ENCODE results near the gene SWSAP1.

The SWSAP1 gene

GRCh38 chr19:11397089-11397610 is 22.7 kb downstream of the SWSAP1 start:
- no peak for DNase-seq (ENCODE audit: extremely low read depth, insufficient read length)
- no peak overlapping the region for H3K4me3 ChIP-seq (replicated peaks; ENCODE audit: low read depth, low read length)
- no peaks in the 10 kb centered on the region for H3K27me3 ChIP-seq (replicated peaks; ENCODE audit: control insufficient read depth, insufficient read depth, low read length)
- H3K36me3 ChIP-seq (ENCODE audit: control insufficient read depth, insufficient read depth, low read length): no peaks in the 10 kb centered on the region
- no peak for TF ChIP-seq CTCF (IDR thresholded peaks at IDR 0.05; ENCODE audit: insufficient read depth, low read length, poor library complexity, severe bottlenecking)

- Histone ChIP-seq H3K4me3 (replicated peaks; ENCODE audit: low read depth, low read length) (no peak overlapping the region), H3K27me3 (replicated peaks; ENCODE audit: control insufficient read depth, insufficient read depth, low read length) (no peaks in the 10 kb centered on the region), H3K36me3 (ENCODE audit: control insufficient read depth, insufficient read depth, low read length) (no peaks in the 10 kb centered on the region)
- TF ChIP-seq CTCF (IDR thresholded peaks at IDR 0.05; ENCODE audit: insufficient read depth, low read length, poor library complexity, severe bottlenecking): no peak
- DNase-seq (ENCODE audit: extremely low read depth, insufficient read length): no peak
Observed at GRCh38 chr19:11399667-11400066, 25.2 kb downstream of the SWSAP1 start.

- H3K36me3 ChIP-seq (ENCODE audit: control insufficient read depth, insufficient read depth, low read length): no peaks in the 10 kb centered on the region
- no peak overlapping the region for H3K4me3 ChIP-seq (replicated peaks; ENCODE audit: low read depth, low read length)
- no peak for TF ChIP-seq CTCF (IDR thresholded peaks at IDR 0.05; ENCODE audit: insufficient read depth, low read length, poor library complexity, severe bottlenecking)
- no peaks in the 10 kb centered on the region for H3K27me3 ChIP-seq (replicated peaks; ENCODE audit: control insufficient read depth, insufficient read depth, low read length)
- DNase-seq (ENCODE audit: extremely low read depth, insufficient read length): no peak
Observed at GRCh38 chr19:11400798-11401197, 26.3 kb downstream of the SWSAP1 start.

GRCh38 chr19:11401808-11402543 is 27.5 kb downstream of the SWSAP1 start:
- TF ChIP-seq CTCF (IDR thresholded peaks at IDR 0.05; ENCODE audit: insufficient read depth, low read length, poor library complexity, severe bottlenecking): no peak

GRCh38 chr19:11404588-11405222 is 30.2 kb downstream of the SWSAP1 start:
- no peaks in the 10 kb centered on the region for H3K36me3 ChIP-seq (ENCODE audit: control insufficient read depth, insufficient read depth, low read length)
- H3K27me3 ChIP-seq (replicated peaks; ENCODE audit: control insufficient read depth, insufficient read depth, low read length): no peaks in the 10 kb centered on the region; the same call in 1 of the 2 replicates
- DNase-seq (ENCODE audit: extremely low read depth, insufficient read length): no peak
- H3K4me3 ChIP-seq (replicated peaks; ENCODE audit: low read depth, low read length): no peak overlapping the region
- TF ChIP-seq CTCF (IDR thresholded peaks at IDR 0.05; ENCODE audit: insufficient read depth, low read length, poor library complexity, severe bottlenecking): no peak

More at GRCh38 chr19:11401808-11402543, 27.5 kb downstream of the SWSAP1 start:
- Histone ChIP-seq H3K27me3 (replicated peaks; ENCODE audit: control insufficient read depth, insufficient read depth, low read length) (no peaks in the 10 kb centered on the region; the same call in 1 of the 2 replicates), H3K4me3 (replicated peaks; ENCODE audit: low read depth, low read length) (no peak overlapping the region), H3K36me3 (ENCODE audit: control insufficient read depth, insufficient read depth, low read length) (no peaks in the 10 kb centered on the region)
- no peak for DNase-seq (ENCODE audit: extremely low read depth, insufficient read length)
